Astrocyte (in vitro differentiated cells and primary cell): ENCODE measurements around the gene LUC7L3.

ENCODE experiments used
- CTCF ChIP-seq: IDR thresholded peaks from 2 replicates; pipeline ENCODE4 v1.5.1; 2011; ENCODE audit warnings: low read depth, mild to moderate bottlenecking, inconsistent platforms, low read length, moderate library complexity; ENCODE audit not compliant: insufficient read depth
- EZH2 ChIP-seq: IDR thresholded peaks from 2 replicates; pipeline ENCODE4 v1.6.1; 2012; ENCODE audit warnings: mild to moderate bottlenecking, low read length, inconsistent platforms; ENCODE audit not compliant: insufficient read depth

- TF ChIP-seq EZH2: no peak
- no peak for TF ChIP-seq CTCF
Observed at GRCh38 chr17:50778471-50778870, 59.1 kb downstream of the LUC7L3 start.
